ENCODE data around the gene RNF11. TPM values are rescaled to one million over a fixed set of nuclear protein-coding genes. Genes with fewer than 3 reads are reported as not detected.
A peak's percentile ranks its signal among the peaks of the same experiment; 100 is the strongest.

RNF11 gene
- total RNA-seq, 4 donors from 2014 or later, result 56.7 to 84.3 (median 76.2) TPM

GRCh38 chr1:51192213-51192843 is 43.7 kb upstream of the RNF11 start:
- H3K4me1 ChIP-seq, result no peaks in the 10 kb centered on the region
- peak; percentile 26 to 84 for DNase-seq (ENCODE audit: low spot score in 2 of 2)
- H3K9me3 ChIP-seq, result no peaks in the 10 kb centered on the region
- TF ChIP-seq POLR2A (IDR thresholded peaks at IDR 0.05) (no peak), CTCF (IDR thresholded peaks at IDR 0.05) (peak; percentile 51 to 83 (median 70)), EP300 (IDR thresholded peaks at IDR 0.05) (no peak)
- no peaks in the 10 kb centered on the region for H3K27me3 ChIP-seq
- H3K36me3 ChIP-seq, result no peaks in the 10 kb centered on the region
- 30 to 31% methylated on average over 3 of the region's 3 CpGs for WGBS, 2 donors
- no peak overlapping the region for H3K4me3 ChIP-seq
- H3K27ac ChIP-seq, result no peak overlapping the region

- TF ChIP-seq EP300 (IDR thresholded peaks at IDR 0.05), result no peak
- no peak for TF ChIP-seq CTCF (IDR thresholded peaks at IDR 0.05)
- no peak for TF ChIP-seq POLR2A (IDR thresholded peaks at IDR 0.05)
These were observed 42.5 kb upstream of the RNF11 start for GRCh38 chr1:51193564-51193963.

GRCh38 chr1:51203121-51203873 is 32.8 kb upstream of the RNF11 start:
- DNase-seq (ENCODE audit: low spot score in 2 of 2), result no peak
- Histone ChIP-seq H3K4me3 (no peak overlapping the region), H3K9me3 (no peaks in the 10 kb centered on the region), H3K36me3 (no peaks in the 10 kb centered on the region), H3K27ac (no peak overlapping the region), H3K4me1 (no peaks in the 10 kb centered on the region), H3K27me3 (no peaks in the 10 kb centered on the region)
- TF ChIP-seq POLR2A (IDR thresholded peaks at IDR 0.05), result no peak
- TF ChIP-seq EP300 (IDR thresholded peaks at IDR 0.05), result no peak
- no peak for TF ChIP-seq CTCF (IDR thresholded peaks at IDR 0.05)
- 65 to 79% methylated on average over 3 of the region's 3 CpGs for WGBS, 2 donors

More at GRCh38 chr1:51193564-51193963, 42.5 kb upstream of the RNF11 start:
- Histone ChIP-seq H3K9me3 (no peaks in the 10 kb centered on the region), H3K4me3 (no peak overlapping the region), H3K36me3 (no peaks in the 10 kb centered on the region), H3K27me3 (no peaks in the 10 kb centered on the region), H3K4me1 (no peaks in the 10 kb centered on the region), H3K27ac (no peak overlapping the region)
- no peak for DNase-seq (ENCODE audit: low spot score in 2 of 2)

- no peak for DNase-seq (ENCODE audit: low spot score in 2 of 2)
- no peaks in the 10 kb centered on the region for H3K4me1 ChIP-seq
- no peak overlapping the region for H3K27ac ChIP-seq
- WGBS, 2 donors, result 92 to 94% methylated on average over 6 of the region's 6 CpGs
- H3K27me3 ChIP-seq, result no peaks in the 10 kb centered on the region
- no peaks in the 10 kb centered on the region for H3K36me3 ChIP-seq
- H3K9me3 ChIP-seq, result no peaks in the 10 kb centered on the region
- no peak overlapping the region for H3K4me3 ChIP-seq
- TF ChIP-seq EP300 (IDR thresholded peaks at IDR 0.05), result no peak
- TF ChIP-seq CTCF (IDR thresholded peaks at IDR 0.05), result no peak
- no peak for TF ChIP-seq POLR2A (IDR thresholded peaks at IDR 0.05)
These were observed 32.2 kb upstream of the RNF11 start for GRCh38 chr1:51203874-51204245.

- H3K4me1 ChIP-seq, result peaks cover 0 to 5% (median 0%) of the 10 kb centered on the region in 4 donors
- no peak overlapping the region for H3K27ac ChIP-seq
- TF ChIP-seq POLR2A (IDR thresholded peaks at IDR 0.05) (no peak), CTCF (IDR thresholded peaks at IDR 0.05) (no peak), EP300 (IDR thresholded peaks at IDR 0.05) (no peak)
- no peaks in the 10 kb centered on the region for H3K27me3 ChIP-seq
- no peak overlapping the region for H3K4me3 ChIP-seq
- DNase-seq (ENCODE audit: low spot score in 2 of 2), result no peak
- no peaks in the 10 kb centered on the region for H3K9me3 ChIP-seq
- H3K36me3 ChIP-seq, result no peaks in the 10 kb centered on the region
- WGBS, 2 donors, result 55 to 59% methylated on average over 3 of the region's 3 CpGs
These were observed 26.0 kb upstream of the RNF11 start for GRCh38 chr1:51210055-51210454.
